HCT116 (cell line): ENCODE measurements around the gene LHX5. TPM values are rescaled to one million over a fixed set of nuclear protein-coding genes. Genes with fewer than 3 reads are reported as not detected.

Source experiments
- ATAC-seq: fragments of 200-7000 bp; cut with Tn5 transposase; 2 replicates; pipeline ENCODE4 v1.9.1; 2020; ENCODE audit warnings: mild to moderate bottlenecking, moderate library complexity
- BruUV-seq: library from RNA; stranded (reverse); fragments of 400-500 nt; replicated peaks from 2 replicates; lab custom pipeline; 2021; lab: Mats Ljungman, UMichigan
- CTCF ChIA-PET: fragments of 300-600 bp; sonication (Branson Sonifier 250); formaldehyde crosslinking; loops from one replicate; lab custom pipeline; 2021; ENCODE audit warnings: antibody characterized with exemption; lab: Charles Lee
- POLR2A ChIA-PET: fragments of 300-600, 350-600 bp; sonication (Branson Sonifier 250); formaldehyde crosslinking; loops from one replicate; lab custom pipeline; 2021; ENCODE audit warnings: antibody characterized with exemption; lab: Charles Lee
- RAD21 ChIA-PET, 2 experiments: fragments of 300-600 bp; sonication (Branson Sonifier 250); formaldehyde crosslinking; loops; one replicate each; lab custom pipeline; 2023; ENCODE audit warnings: low total read pairs in 2 of 2; ENCODE audit not compliant: uncharacterized antibody in 2 of 2, unreplicated experiment in 2 of 2, low non-redundant PET in 1 of 2; lab: Charles Lee
- DNase-seq: peaks from one replicate; pipeline ENCODE4 v3.0.0-alpha.2; 2010; ENCODE audit warnings: low read depth, low spot score
- H2AFZ ChIP-seq: fragments of 200-600 bp; shearing (Covaris generic), sonication (generic); 2 replicates; pipeline ENCODE4 v1.6.1; 2017; ENCODE audit warnings: low read depth, mixed run types, mixed read lengths, antibody characterized with exemption, low read length; ENCODE audit not compliant: poor library complexity, severe bottlenecking
- H3K27ac ChIP-seq: 2 replicates; pipeline ENCODE4 v1.5.1; 2012; ENCODE audit warnings: low read depth, low read length
- H3K27me3 ChIP-seq: fragments of 200-600 bp; sonication (generic); 2 replicates; pipeline ENCODE4 v1.6.1; 2016; ENCODE audit warnings: mixed run types, low read length, mixed read lengths; ENCODE audit not compliant: insufficient read depth
- H3K36me3 ChIP-seq, 2 experiments: fragments of 200-500 bp in 1 of 2; fragments of 200-600 bp in 1 of 2; sonication (Bioruptor generic) in 1 of 2; sonication (generic) in 1 of 2; 2 replicates each; pipeline versions ENCODE4 v1.5.1 to v1.6.1; 2014 to 2016; ENCODE audit warnings: low read length in 2 of 2, inconsistent platforms in 1 of 2, mixed read lengths in 1 of 2, mixed run types in 1 of 2; ENCODE audit not compliant: insufficient read depth in 2 of 2, control insufficient read depth in 1 of 2
- H3K4me1 ChIP-seq, 2 experiments: fragments of 200-600 bp in 1 of 2; sonication (generic) in 1 of 2; 2 replicates each; pipeline versions ENCODE4 v1.5.1 to v1.6.1; 2012 to 2017; ENCODE audit warnings: low read length in 2 of 2, inconsistent platforms in 1 of 2, mild to moderate bottlenecking in 1 of 2, mixed read lengths in 1 of 2, mixed run types in 1 of 2, moderate library complexity in 1 of 2; ENCODE audit not compliant: insufficient read depth in 2 of 2, control insufficient read depth in 1 of 2
- H3K4me2 ChIP-seq: fragments of 200-600 bp; sonication (generic); 2 replicates; pipeline ENCODE4 v1.6.1; 2017; ENCODE audit warnings: mixed run types, low read length, mixed read lengths
- H3K4me3 ChIP-seq, 2 experiments: fragments of 200-600 bp in 1 of 2; sonication (generic) in 1 of 2; replicated peaks in 1 of 2; 2 replicates each; pipeline ENCODE4 v1.5.1; 2011 to 2016; ENCODE audit warnings: low read length in 2 of 2, control low read depth in 1 of 2, low read depth in 1 of 2, mild to moderate bottlenecking in 1 of 2, mixed read lengths in 1 of 2, mixed run types in 1 of 2
- H3K79me2 ChIP-seq: fragments of 200-600 bp; sonication (generic); 2 replicates; pipeline ENCODE4 v1.6.1; 2017; ENCODE audit warnings: mild to moderate bottlenecking, mixed run types, low read length, moderate library complexity, mixed read lengths; ENCODE audit not compliant: insufficient read depth
- H3K9ac ChIP-seq: fragments of 200-600 bp; sonication (generic); 2 replicates; pipeline ENCODE4 v1.6.1; 2016; ENCODE audit warnings: low read length, mixed read lengths
- H3K9me2 ChIP-seq: fragments of 200-600 bp; sonication (generic), shearing (Covaris generic); 2 replicates; pipeline ENCODE4 v1.6.1; 2017; ENCODE audit warnings: mixed run types, mild to moderate bottlenecking, moderate library complexity; ENCODE audit not compliant: insufficient read depth
- H3K9me3 ChIP-seq, 2 experiments: fragments of 200-500 bp in 1 of 2; fragments of 200-600 bp in 1 of 2; sonication (Bioruptor generic) in 1 of 2; sonication (generic) in 1 of 2; 2 replicates each; pipeline ENCODE4 v1.6.1; 2014 to 2017; ENCODE audit warnings: low read length in 2 of 2, mixed read lengths in 2 of 2, inconsistent platforms in 1 of 2, low read depth in 1 of 2, mild to moderate bottlenecking in 1 of 2, mixed run types in 1 of 2, moderate library complexity in 1 of 2; ENCODE audit not compliant: control insufficient read depth in 1 of 2, insufficient read depth in 1 of 2
- H4K20me1 ChIP-seq: fragments of 200-600 bp; sonication (generic), shearing (Covaris generic); 2 replicates; pipeline ENCODE4 v1.6.1; 2017; ENCODE audit warnings: mixed run types, mild to moderate bottlenecking, moderate library complexity; ENCODE audit not compliant: insufficient read depth
- ATF3 ChIP-seq: IDR thresholded peaks from 2 replicates; pipeline ENCODE4 v1.6.1; 2012
- CEBPB ChIP-seq: IDR thresholded peaks from 2 replicates; pipeline ENCODE4 v1.6.1; 2012; ENCODE audit warnings: low read depth
- CTCF ChIP-seq, 3 experiments: fragments of 200-600 bp in 1 of 3; sonication (generic) in 1 of 3; IDR thresholded peaks in 2 of 3; conservative IDR thresholded peaks in 1 of 3; 2 replicates each; pipeline ENCODE4 v1.5.1; 2012 to 2017; ENCODE audit warnings: low read depth in 2 of 3, low read length in 2 of 3, antibody characterized with exemption in 1 of 3, borderline replicate concordance in 1 of 3, control low read depth in 1 of 3, mild to moderate bottlenecking in 1 of 3, mixed read lengths in 1 of 3, mixed run types in 1 of 3, moderate library complexity in 1 of 3; ENCODE audit not compliant: insufficient read depth in 1 of 3
- EGR1 ChIP-seq: IDR thresholded peaks from 2 replicates; pipeline ENCODE4 v1.6.1; 2012; ENCODE audit warnings: low read depth
- ELF1 ChIP-seq: IDR thresholded peaks from 2 replicates; pipeline ENCODE4 v1.6.1; 2012; ENCODE audit warnings: low read depth, borderline replicate concordance
- FOSL1 ChIP-seq: IDR thresholded peaks from 2 replicates; pipeline ENCODE4 v1.6.1; 2012; ENCODE audit warnings: low read depth
- JUND ChIP-seq: IDR thresholded peaks from 2 replicates; pipeline ENCODE4 v1.6.1; 2012
- MAX ChIP-seq: IDR thresholded peaks from 2 replicates; pipeline ENCODE4 v1.6.1; 2012
- POLR2A ChIP-seq: IDR thresholded peaks from 2 replicates; pipeline ENCODE4 v1.7.0; 2011; ENCODE audit warnings: borderline replicate concordance; ENCODE audit not compliant: insufficient read depth, insufficient read length; ENCODE audit errors: extremely low read depth
- POLR2AphosphoS5 ChIP-seq: IDR thresholded peaks from 2 replicates; pipeline ENCODE4 v1.6.1; 2011; ENCODE audit warnings: mild to moderate bottlenecking, low read depth, low read length, moderate library complexity
- RAD21 ChIP-seq: IDR thresholded peaks from 2 replicates; pipeline ENCODE4 v1.6.1; 2012; ENCODE audit warnings: low read depth, mild to moderate bottlenecking
- REST ChIP-seq: IDR thresholded peaks from 2 replicates; pipeline ENCODE4 v1.6.1; 2012; ENCODE audit warnings: low read depth
- SIN3A ChIP-seq: IDR thresholded peaks from 2 replicates; pipeline ENCODE4 v1.6.1; 2012; ENCODE audit warnings: low read depth
- SP1 ChIP-seq: IDR thresholded peaks from 2 replicates; pipeline ENCODE4 v1.6.1; 2012; ENCODE audit warnings: low read depth
- SRF ChIP-seq: IDR thresholded peaks from 2 replicates; pipeline ENCODE4 v1.6.1; 2012; ENCODE audit warnings: low read depth
- TCF7L2 ChIP-seq: IDR thresholded peaks from 2 replicates; pipeline ENCODE4 v1.7.0; 2011; ENCODE audit warnings: borderline replicate concordance, inconsistent platforms; ENCODE audit not compliant: insufficient read depth, insufficient read length; ENCODE audit errors: extremely low read depth
- ZBTB33 ChIP-seq: IDR thresholded peaks from 2 replicates; pipeline ENCODE4 v1.6.1; 2011; ENCODE audit warnings: mild to moderate bottlenecking, low read length, moderate library complexity; ENCODE audit not compliant: insufficient replicate concordance; ENCODE audit errors: extremely low read depth
- ZFX ChIP-seq: fragments of 450-650 bp; IDR thresholded peaks from 2 replicates; pipeline ENCODE4 v1.6.1; 2017
- ZNF274 ChIP-seq: fragments of 200-500 bp; sonication (Bioruptor generic); IDR thresholded peaks from 2 replicates; pipeline ENCODE4 v1.6.1; 2014; ENCODE audit warnings: mild to moderate bottlenecking, low read depth, low read length, inconsistent platforms
- intact Hi-C: fragments of 100-400 bp; cut with micrococcal nuclease; formaldehyde crosslinking; loops from 2 replicates; pipeline ENCODE4 v1.10.0; 2022
- total RNA-seq: library from RNA; stranded (reverse); gene quantifications from one replicate; pipeline ENCODE4 v1.2.1, GENCODE V29; 2021; ENCODE audit not compliant: unreplicated experiment

Gene LHX5
- total RNA-seq, 1 experiment from 2014 or later: 2.4 TPM

- H3K4me3 ChIP-seq: no peak overlapping the region
- TF ChIP-seq RAD21: no peak
- TF ChIP-seq JUND: no peak
- no peak for TF ChIP-seq ZFX
- no peak for TF ChIP-seq REST
- no peak for TF ChIP-seq ELF1
- no peak for TF ChIP-seq CEBPB
- TF ChIP-seq ATF3: no peak
- no peak for TF ChIP-seq POLR2A
- TF ChIP-seq FOSL1: no peak
- no peak for TF ChIP-seq ZBTB33
- no peak for TF ChIP-seq SP1
- TF ChIP-seq POLR2AphosphoS5: no peak
- TF ChIP-seq SIN3A: no peak
- TF ChIP-seq CTCF (IDR thresholded peaks at IDR 0.05 in 2 of 3, conservative IDR thresholded peaks at IDR 0.05 in 1 of 3; ENCODE audit: borderline replicate concordance in 1 of 3, insufficient read depth in 1 of 3, low read depth in 2 of 3, low read length in 2 of 3): no peak
- TF ChIP-seq TCF7L2: no peak
- no peak for TF ChIP-seq ZNF274
- TF ChIP-seq SRF: no peak
- TF ChIP-seq MAX: no peak
- no peak for TF ChIP-seq EGR1
- no TSS peak for BruUV-seq
- CTCF ChIA-PET: interaction anchor here (0.6 to 1.5 kb wide), 22 partner anchors 8 to 526 kb away, joined by 3 to 16 read pairs (median 3); partner anchors contain the start of gene SLC8B1
- no peaks in the 10 kb centered on the region for H4K20me1 ChIP-seq
- H2AFZ ChIP-seq: no peak overlapping the region
- peaks cover 5 to 24% of the 10 kb centered on the region in 2 experiments; a peak in 3 of 4 replicates for H3K4me1 ChIP-seq
- H3K9ac ChIP-seq: no peak overlapping the region
- H3K79me2 ChIP-seq: peaks cover 6% of the 10 kb centered on the region; the same call in 1 of the 2 replicates
- H3K4me2 ChIP-seq: no peak overlapping the region
- no peak overlapping the region for H3K27ac ChIP-seq
- no peaks in the 10 kb centered on the region for H3K9me2 ChIP-seq
- H3K9me3 ChIP-seq: no peaks in the 10 kb centered on the region
- intact Hi-C loops: loop anchor here (2.0 kb wide), 2 partner anchors 113 to 229 kb away; no protein-coding TSS in a partner anchor
- no peaks in the 10 kb centered on the region for H3K27me3 ChIP-seq
- POLR2A ChIA-PET: interaction anchor here (0.9 kb wide), 1 partner anchor 91 kb away, joined by 4 read pairs; the partner anchor contains the start of gene SLC8B1
- DNase-seq: no peak
- RAD21 ChIA-PET: interaction anchor here in 1 of 2 experiments (1.2 kb wide), 1 partner anchor 91 kb away, joined by 5 read pairs; the partner anchor contains the start of gene SLC8B1
- no peaks in the 10 kb centered on the region for H3K36me3 ChIP-seq
- no peak for ATAC-seq
Observed at GRCh38 chr12:113425960-113426453, 45.7 kb downstream of the LHX5 start.
